GM12874 (cell line): ENCODE measurements around the gene RBCK1.
A peak's percentile ranks its signal among the peaks of the same experiment; 100 is the strongest.

ENCODE experiments used
- TF ChIP-seq, protein P1 (sequence below): IDR thresholded peaks from 2 replicates; pipeline ENCODE4 v1.5.1; 2011; ENCODE audit warnings: low read depth, mild to moderate bottlenecking, control low read depth, low read length, moderate library complexity; ENCODE audit not compliant: insufficient read depth

The RBCK1 gene

DNA sequence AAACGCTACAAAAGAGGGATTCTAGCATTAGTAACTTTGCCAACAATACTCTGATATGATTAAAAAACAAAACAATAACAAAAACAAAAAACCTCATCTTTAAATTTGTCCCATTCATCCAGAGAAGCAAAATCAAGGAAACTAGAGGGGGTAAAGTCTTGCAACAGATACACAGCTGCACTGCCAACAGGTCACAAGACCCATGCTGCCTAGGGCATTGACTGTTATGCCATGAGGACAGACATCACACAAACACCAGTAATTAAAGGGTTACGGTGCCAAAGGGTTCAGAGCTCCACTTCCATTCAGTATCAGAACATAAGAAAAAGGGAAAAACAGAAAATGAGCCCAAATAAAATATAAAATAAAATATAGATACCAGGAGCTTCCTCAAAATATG lies 52.6 kb downstream of the RBCK1 start:
- TF ChIP-seq, protein P1, sequence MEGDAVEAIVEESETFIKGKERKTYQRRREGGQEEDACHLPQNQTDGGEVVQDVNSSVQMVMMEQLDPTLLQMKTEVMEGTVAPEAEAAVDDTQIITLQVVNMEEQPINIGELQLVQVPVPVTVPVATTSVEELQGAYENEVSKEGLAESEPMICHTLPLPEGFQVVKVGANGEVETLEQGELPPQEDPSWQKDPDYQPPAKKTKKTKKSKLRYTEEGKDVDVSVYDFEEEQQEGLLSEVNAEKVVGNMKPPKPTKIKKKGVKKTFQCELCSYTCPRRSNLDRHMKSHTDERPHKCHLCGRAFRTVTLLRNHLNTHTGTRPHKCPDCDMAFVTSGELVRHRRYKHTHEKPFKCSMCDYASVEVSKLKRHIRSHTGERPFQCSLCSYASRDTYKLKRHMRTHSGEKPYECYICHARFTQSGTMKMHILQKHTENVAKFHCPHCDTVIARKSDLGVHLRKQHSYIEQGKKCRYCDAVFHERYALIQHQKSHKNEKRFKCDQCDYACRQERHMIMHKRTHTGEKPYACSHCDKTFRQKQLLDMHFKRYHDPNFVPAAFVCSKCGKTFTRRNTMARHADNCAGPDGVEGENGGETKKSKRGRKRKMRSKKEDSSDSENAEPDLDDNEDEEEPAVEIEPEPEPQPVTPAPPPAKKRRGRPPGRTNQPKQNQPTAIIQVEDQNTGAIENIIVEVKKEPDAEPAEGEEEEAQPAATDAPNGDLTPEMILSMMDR: no peak

DNA sequence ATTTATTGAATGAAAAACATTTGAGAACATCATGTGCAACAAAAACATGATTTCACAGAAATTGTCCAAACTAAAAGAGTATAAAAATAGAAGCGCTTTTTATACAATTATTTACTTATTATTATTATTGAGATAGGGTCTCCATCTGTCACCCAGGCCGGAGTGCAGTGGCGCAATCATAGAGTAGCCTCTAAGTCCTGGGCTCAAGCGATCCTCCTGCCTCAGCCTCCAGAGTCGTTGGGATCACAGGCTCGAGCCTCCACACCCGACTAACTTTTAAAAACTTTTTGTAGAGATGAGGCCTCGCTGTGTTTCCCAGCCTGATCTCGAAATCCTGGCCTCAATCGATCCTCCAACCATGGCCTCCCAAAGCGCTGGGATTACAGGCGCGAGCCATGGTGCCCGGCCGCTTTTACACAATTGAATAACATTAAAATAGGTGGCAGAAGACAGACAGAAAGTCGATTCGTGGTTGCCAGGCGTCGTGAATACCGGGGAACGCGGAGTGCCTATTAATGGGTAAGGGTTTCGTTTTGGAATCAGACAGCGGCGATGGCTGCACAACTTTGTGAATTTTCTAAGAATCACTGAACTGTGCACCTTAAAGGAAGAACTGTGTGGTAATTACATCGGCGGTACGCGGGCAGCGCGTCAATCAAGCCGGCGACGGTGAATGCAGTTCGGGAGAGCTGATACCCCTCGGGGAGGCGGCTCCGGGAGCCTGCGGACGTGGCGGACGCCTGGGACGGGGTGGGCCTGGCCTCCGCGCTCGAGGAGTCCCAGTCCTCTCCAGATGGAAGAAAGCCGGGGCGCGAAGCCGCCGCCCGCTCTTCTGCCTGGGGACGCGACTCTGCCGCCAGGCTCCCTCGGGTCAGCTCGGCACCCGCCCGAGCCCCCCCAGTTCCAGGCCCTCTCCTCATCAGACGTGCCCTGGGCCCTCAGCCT lies 53.4 kb downstream of the RBCK1 start:
- TF ChIP-seq, protein P1: no peak

DNA sequence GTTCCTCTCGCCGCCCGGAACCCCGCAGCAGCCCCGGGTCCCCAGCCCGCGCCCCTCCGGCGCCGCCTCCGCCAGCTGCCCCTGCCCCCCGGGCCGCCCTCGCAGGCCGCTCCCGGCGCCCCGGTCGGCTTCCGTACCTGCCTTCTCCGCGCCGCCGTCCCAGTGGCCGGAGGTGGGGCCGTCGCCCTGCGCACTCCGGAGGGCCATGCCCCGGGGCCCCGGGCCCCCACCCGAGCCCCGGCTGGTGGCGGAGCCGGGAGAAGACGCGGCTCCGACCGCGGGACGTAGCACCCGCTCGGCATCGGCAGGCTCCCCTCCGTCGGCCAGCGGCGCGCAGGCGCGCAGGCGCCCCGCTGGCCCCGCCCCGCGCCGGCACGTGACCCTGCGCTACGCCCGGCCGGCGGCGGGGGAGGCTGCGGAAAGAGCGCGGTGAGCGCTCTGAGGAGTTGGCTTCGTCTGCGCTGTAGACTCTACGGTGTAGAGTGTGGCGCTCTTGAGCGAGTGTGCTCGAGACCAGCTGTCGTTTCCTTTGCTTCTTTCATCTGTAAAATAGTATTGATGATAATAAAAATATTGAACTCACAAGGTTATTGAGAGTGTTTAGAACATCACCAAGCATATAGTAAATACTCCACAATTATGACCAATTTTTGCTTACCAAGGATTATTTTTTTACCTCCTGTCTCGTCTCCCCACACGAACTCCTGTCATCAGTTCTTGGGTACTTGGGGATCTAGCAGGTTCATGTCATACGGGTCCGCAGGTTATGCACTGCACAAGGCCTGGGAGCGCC lies 54.3 kb downstream of the RBCK1 start, which contains the start of gene TBC1D20:
TSS of gene TBC1D20 (minus strand) at position 335 of the 793 bp plus-strand sequence. CDS start at position 207, 128 bp downstream.
- TF ChIP-seq, protein P1: peak; percentile 28; the same call in 1 of the 2 replicates

DNA sequence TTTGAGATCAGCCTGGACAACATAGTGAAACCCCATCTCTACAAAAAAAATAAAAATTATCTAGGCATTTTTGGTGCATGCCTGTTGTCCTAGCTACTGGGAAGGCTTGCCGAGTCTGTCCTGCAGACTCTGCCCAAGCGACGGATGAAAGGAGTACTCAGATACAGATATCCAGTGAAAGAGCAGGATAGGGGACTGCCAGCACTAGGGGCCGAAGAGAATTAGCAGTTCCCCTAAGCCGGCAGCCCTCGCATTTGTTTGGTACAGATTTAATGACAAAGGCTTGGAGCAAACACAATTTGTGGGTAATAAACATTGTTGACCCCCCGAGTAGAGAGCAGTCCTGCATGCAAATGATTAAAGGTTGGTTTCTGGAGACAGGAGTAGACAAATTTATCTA lies 59.7 kb downstream of the RBCK1 start:
- TF ChIP-seq, protein P1: no peak

- TF ChIP-seq, protein P1: no peak
Observed at GRCh38 chr20:469746-470490, 61.8 kb downstream of the RBCK1 start.

DNA sequence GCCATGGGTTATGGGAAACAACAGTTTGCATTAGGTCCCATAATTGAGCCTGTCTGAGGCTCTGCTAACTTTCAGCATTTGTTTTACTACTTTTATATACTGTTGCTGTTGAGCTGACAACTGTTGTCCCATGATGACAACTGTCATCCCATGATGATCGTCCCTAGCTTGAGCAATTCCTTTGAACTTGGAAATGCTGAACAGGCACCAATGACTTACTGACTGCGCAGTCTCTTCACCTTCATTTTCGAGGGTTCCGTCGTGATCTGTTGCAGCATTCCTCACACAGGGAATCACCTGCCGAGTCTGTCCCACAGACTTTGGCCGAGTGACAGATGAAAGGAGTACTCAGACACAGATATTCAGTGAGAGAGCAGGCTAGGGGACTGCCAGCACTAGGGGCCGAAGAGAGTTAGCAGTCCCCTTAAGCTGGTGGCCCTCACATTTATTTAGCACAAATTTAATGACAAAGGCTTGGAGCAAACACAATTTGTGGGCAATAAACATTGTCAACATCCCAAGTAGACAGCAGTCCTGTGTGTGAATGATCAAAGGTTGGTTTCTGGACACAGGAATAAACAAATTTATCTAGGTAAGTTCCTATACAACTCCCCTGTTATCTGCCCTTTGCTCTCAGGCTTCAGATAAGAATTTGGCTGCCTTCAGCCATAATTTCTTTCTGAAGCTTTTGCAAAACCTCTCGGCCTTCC lies 64.2 kb downstream of the RBCK1 start:
- TF ChIP-seq, protein P1: no peak
